Suprapubic skin (tissue), 4 donors: ENCODE data around the gene GPX2. TPM values are rescaled to one million over a fixed set of nuclear protein-coding genes. Genes with fewer than 3 reads are reported as not detected.
A peak's percentile ranks its signal among the peaks of the same experiment; 100 is the strongest.

Experiments
- DNase-seq, 2 donors: peaks; one replicate each; pipeline ENCODE4 v3.0.0-alpha.2; 2019; ENCODE audit warnings: low spot score in 2 of 2
- H3K27ac ChIP-seq: fragments of 200-600 bp; sonication (generic); one replicate; pipeline ENCODE4 v1.5.1; 2019
- H3K27me3 ChIP-seq: fragments of 200-600 bp; sonication (generic); one replicate; pipeline ENCODE4 v1.5.1; 2019
- H3K36me3 ChIP-seq: fragments of 200-600 bp; sonication (generic); one replicate; pipeline ENCODE4 v1.5.1; 2019
- H3K4me1 ChIP-seq: fragments of 200-600 bp; sonication (generic); one replicate; pipeline ENCODE4 v1.5.1; 2019
- H3K4me3 ChIP-seq: fragments of 200-600 bp; sonication (generic); one replicate; pipeline ENCODE4 v1.5.1; 2019; ENCODE audit warnings: mild to moderate bottlenecking
- H3K9me3 ChIP-seq: fragments of 200-600 bp; sonication (generic); one replicate; pipeline ENCODE4 v1.5.1; 2019
- EP300 ChIP-seq: sonication (generic); formaldehyde crosslinking; IDR thresholded peaks from one replicate; pipeline ENCODE4 v1.6.1; 2017; ENCODE audit warnings: antibody characterized with exemption
- POLR2A ChIP-seq, 2 donors: fragments of 450-650 bp; IDR thresholded peaks; one replicate each; pipeline ENCODE4 v1.6.1; 2017; ENCODE audit warnings: antibody characterized with exemption in 2 of 2, mild to moderate bottlenecking in 2 of 2, moderate library complexity in 2 of 2
- POLR2AphosphoS5 ChIP-seq, 3 donors: sonication (generic); formaldehyde crosslinking; IDR thresholded peaks; one replicate each; pipeline ENCODE4 v1.6.1; 2017; ENCODE audit warnings: antibody characterized with exemption in 3 of 3
- WGBS: methylation state at CpG from one replicate; pipeline ENCODE4 v1.1.5; 2018; 5-methylcytosine and 5-hydroxymethylcytosine counted together
- total RNA-seq, 4 donors: library from RNA; depleted of rRNA; stranded (reverse); fragments of >200 nt; gene quantifications; one replicate each; pipeline ENCODE4 v1.1.0, GENCODE V29; 2016
- TF ChIP-seq, protein P1 (sequence below), 2 donors: fragments of 200-600 bp in 1 of 2; fragments of 450-650 bp in 1 of 2; sonication (generic) in 1 of 2; IDR thresholded peaks; one replicate each; pipeline ENCODE4 v1.5.1; 2016 to 2019; ENCODE audit warnings: antibody characterized with exemption in 2 of 2, mild to moderate bottlenecking in 1 of 2, moderate library complexity in 1 of 2

GPX2 gene
- total RNA-seq = 10 to 100 TPM in 3 of 4 donors, 1 to 10 TPM in 1; 10.0 to 65.0 (median 27.6) TPM

DNA sequence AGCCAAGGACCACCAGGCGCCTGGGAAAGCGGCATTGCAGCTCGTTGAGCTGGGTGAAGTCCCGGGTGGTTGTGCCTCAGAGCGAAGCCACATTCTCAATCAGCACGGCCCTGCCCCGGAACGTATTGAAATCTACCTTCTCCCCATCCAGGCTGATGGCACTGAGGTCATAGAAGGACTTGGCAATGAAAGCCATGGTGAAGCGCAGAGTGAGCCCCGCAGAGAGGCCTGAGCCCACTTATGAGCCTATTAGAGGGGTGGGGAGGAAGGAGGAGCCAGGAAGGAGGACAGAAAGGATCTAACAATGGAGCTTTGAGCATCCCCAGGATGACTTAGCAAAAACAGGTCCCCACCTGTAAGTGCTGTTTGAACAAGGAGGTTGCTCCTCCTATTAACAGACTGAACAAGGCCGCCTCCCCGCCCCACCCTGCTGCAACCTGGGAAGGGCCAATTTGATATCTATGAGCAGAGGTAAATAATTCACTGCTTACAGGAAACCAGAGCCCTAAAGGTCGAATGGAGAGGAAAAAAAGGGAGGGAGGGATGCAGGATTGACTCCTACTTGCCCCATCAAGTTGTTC, at the start of gene GPX2:
GPX2 (minus strand) TSS at position 215 of the 581 bp plus-strand sequence; CDS start at position 196, 19 bp downstream.
- 43% methylated on average over 13 of the region's 13 CpGs for WGBS
- H3K36me3 ChIP-seq = peaks cover 21% of the 10 kb centered on the region
- peaks cover 12% of the 10 kb centered on the region for H3K4me1 ChIP-seq
- H3K4me3 ChIP-seq = no peak within 1 kb of the TSS
- H3K27me3 ChIP-seq = no peaks in the 10 kb centered on the region
- TF ChIP-seq EP300 (no peak), POLR2AphosphoS5 (IDR thresholded peaks at IDR 0.05) (no peak), POLR2A (IDR thresholded peaks at IDR 0.05) (no peak)
- TF ChIP-seq, protein P1, sequence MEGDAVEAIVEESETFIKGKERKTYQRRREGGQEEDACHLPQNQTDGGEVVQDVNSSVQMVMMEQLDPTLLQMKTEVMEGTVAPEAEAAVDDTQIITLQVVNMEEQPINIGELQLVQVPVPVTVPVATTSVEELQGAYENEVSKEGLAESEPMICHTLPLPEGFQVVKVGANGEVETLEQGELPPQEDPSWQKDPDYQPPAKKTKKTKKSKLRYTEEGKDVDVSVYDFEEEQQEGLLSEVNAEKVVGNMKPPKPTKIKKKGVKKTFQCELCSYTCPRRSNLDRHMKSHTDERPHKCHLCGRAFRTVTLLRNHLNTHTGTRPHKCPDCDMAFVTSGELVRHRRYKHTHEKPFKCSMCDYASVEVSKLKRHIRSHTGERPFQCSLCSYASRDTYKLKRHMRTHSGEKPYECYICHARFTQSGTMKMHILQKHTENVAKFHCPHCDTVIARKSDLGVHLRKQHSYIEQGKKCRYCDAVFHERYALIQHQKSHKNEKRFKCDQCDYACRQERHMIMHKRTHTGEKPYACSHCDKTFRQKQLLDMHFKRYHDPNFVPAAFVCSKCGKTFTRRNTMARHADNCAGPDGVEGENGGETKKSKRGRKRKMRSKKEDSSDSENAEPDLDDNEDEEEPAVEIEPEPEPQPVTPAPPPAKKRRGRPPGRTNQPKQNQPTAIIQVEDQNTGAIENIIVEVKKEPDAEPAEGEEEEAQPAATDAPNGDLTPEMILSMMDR (IDR thresholded peaks at IDR 0.05) = no peak
- H3K9me3 ChIP-seq = no peaks in the 10 kb centered on the region
- no peak for DNase-seq
- peak within 1 kb of the TSS; percentile 23 for H3K27ac ChIP-seq

DNA sequence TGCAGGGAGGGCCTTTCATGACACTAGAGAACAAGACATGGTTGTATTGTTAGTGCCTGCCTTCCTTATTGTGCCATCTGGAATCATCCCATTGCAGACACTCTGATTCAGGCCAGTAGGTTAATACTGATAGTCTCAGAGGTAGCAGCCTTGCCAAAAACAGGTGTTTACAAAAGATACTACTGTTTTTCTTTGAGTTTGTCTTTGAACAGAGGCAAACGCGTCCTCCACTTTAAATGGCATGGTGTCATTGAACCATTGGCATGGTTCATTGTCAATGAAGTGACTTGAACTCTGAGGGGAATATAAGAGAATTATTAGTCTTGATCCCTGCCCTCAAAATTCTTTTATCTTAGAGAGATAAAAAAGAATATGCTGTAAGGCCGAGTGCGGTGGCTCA, 48.4 kb upstream of the GPX2 start:
- TF ChIP-seq POLR2AphosphoS5 (IDR thresholded peaks at IDR 0.05) = no peak
- no peak for TF ChIP-seq POLR2A (IDR thresholded peaks at IDR 0.05)
- no peak for TF ChIP-seq EP300
- TF ChIP-seq, protein P1 (IDR thresholded peaks at IDR 0.05) = no peak
- 95% methylated on average over 4 of the region's 4 CpGs for WGBS
- Histone ChIP-seq H3K9me3 (no peaks in the 10 kb centered on the region), H3K4me1 (peaks cover 31% of the 10 kb centered on the region), H3K27ac (no peak overlapping the region), H3K27me3 (no peaks in the 10 kb centered on the region), H3K36me3 (no peaks in the 10 kb centered on the region), H3K4me3 (no peak overlapping the region)
- DNase-seq = no peak

DNA sequence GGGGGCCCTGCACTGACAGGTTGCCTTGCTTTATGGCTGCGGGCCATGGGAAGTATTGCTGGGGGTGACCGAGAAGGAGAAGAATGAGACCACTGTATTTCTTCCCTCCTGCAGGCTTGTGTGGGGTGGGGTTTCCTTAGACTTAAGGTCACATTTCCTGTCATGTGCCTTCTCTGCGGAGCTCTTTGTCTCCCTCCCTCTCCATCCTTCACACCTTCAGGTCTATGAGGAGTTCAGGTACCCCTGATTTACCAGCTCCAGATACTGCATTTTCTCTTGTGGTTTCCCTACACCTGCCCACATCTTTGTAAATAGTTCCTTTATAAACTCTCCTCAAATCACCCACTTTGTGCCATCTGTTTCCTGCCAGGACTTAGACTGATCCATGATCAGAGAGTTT, 47.8 kb upstream of the GPX2 start:
- Histone ChIP-seq H3K36me3 (no peaks in the 10 kb centered on the region), H3K27ac (no peak overlapping the region), H3K9me3 (no peaks in the 10 kb centered on the region), H3K4me3 (no peak overlapping the region), H3K27me3 (no peaks in the 10 kb centered on the region), H3K4me1 (peaks cover 31% of the 10 kb centered on the region)
- WGBS = 48% methylated on average over 3 of the region's 3 CpGs
- TF ChIP-seq POLR2AphosphoS5 (IDR thresholded peaks at IDR 0.05) (no peak), POLR2A (IDR thresholded peaks at IDR 0.05) (no peak), EP300 (no peak)
- TF ChIP-seq, protein P1 (IDR thresholded peaks at IDR 0.05) = no peak
- no peak for DNase-seq

DNA sequence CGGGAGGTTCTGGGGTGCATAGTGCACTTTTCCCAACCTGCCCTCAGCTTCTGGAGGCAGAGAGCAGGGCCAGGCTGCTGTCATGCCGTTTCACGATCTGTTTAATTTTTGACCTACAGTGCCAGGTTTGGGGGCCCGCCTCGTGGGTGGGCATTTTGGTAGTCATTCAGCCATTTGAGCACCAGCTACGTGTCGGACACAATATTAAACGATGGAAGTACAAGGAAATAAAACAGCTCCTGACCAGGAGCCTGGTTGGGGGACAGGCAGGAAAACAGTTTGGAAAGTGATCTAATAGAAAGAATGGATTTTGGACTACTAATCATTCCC, 44.9 kb upstream of the GPX2 start:
- peak overlapping the region; percentile 88 for H3K27ac ChIP-seq
- H3K27me3 ChIP-seq = no peaks in the 10 kb centered on the region
- WGBS = 1% methylated on average over 8 of the region's 8 CpGs
- H3K9me3 ChIP-seq = no peaks in the 10 kb centered on the region
- H3K4me1 ChIP-seq = peaks cover 35% of the 10 kb centered on the region
- H3K36me3 ChIP-seq = no peaks in the 10 kb centered on the region
- TF ChIP-seq EP300 = no peak
- TF ChIP-seq, protein P1 (IDR thresholded peaks at IDR 0.05) = no peak
- no peak for TF ChIP-seq POLR2AphosphoS5 (IDR thresholded peaks at IDR 0.05)
- TF ChIP-seq POLR2A (IDR thresholded peaks at IDR 0.05) = no peak
- no peak for DNase-seq
- peak overlapping the region; percentile 86 for H3K4me3 ChIP-seq

DNA sequence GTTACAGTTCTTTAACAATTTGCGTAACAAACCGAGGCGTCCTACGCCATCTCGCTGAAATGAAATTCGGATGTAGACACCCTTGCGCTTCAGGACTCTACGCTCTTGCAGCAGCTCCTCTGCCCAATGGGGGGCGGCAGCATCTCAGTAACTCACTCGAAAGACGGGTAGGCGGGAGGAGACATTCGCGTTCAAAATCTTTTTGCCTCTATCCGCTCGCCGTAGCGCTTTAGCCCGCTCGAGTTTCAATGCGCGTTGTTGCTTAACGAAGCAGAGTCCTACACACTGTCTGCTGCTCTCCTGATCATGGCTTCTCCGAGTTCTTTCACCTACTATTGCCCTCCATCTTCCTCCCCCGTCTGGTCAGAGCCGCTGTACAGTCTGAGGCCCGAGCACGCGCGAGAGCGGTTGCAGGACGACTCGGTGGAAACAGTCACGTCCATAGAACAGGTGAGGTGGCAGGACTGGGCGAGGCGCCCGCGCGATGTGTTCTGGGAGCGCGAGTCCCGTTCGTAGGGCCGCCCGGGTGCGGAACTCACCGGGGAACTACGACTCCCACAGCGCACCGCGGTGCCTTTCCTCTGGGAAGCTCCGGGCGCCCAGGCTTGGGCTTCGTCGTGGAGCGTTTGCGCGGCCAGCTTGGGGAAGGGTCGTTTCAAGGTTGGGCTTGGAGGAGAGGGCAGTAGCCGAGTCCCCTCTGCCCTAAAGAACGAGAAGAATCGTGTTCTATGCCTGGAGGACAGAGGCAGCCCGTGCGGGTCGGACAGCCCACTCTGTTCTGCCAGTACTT, 44.3 kb upstream of the GPX2 start, which contains the start of gene FNTB:
FNTB (plus strand) TSS at position 248 of the 790 bp plus-strand sequence; CDS start at position 307, 59 bp downstream.
- Histone ChIP-seq H3K27me3 (no peaks in the 10 kb centered on the region), H3K27ac (peak within 1 kb of the TSS; percentile 88), H3K4me1 (peaks cover 35% of the 10 kb centered on the region), H3K4me3 (peak within 1 kb of the TSS; percentile 86), H3K9me3 (no peaks in the 10 kb centered on the region), H3K36me3 (no peaks in the 10 kb centered on the region)
- peak; percentile 96 to 97 for DNase-seq
- TF ChIP-seq, protein P1 (IDR thresholded peaks at IDR 0.05) = peak in 1 of 2 donors; percentile 84
- TF ChIP-seq POLR2AphosphoS5 (IDR thresholded peaks at IDR 0.05) (peak in 2 of 3 donors; percentile 52 to 98), POLR2A (IDR thresholded peaks at IDR 0.05) (peak in 1 of 2 donors; percentile 11), EP300 (no peak)
- WGBS = under 1% methylated on average over 58 of the region's 65 CpGs
